GM19452 (cell line): ENCODE results near the gene C6orf136.
A peak's percentile ranks its signal among the peaks of the same experiment; 100 is the strongest.
"Not testable (repeated sequence)": the region's sequence is repeated elsewhere in the genome, so short reads cannot be mapped to it uniquely, and the experiment has no call there.

Experiments
- ATAC-seq: cut with Tn5 transposase; IDR thresholded peaks from one replicate; pipeline ENCODE4 v1.9.1; 2021; ENCODE audit not compliant: unreplicated experiment

Gene C6orf136

GRCh38 chr6:30646450-30647241, at the start of gene C6orf136:
TSS of gene C6orf136 (plus strand) at chr6:30647133. CDS start at chr6:30647232, 99 bp downstream.
- ATAC-seq = no peak

- not testable (repeated sequence) for ATAC-seq
Measured at GRCh38 chr6:30597315-30598144, 49.4 kb upstream of the C6orf136 start.

- no peak for ATAC-seq
Measured at GRCh38 chr6:30598912-30599624, 47.9 kb upstream of the C6orf136 start.

GRCh38 chr6:30599625-30600324, 47.2 kb upstream of the C6orf136 start:
- ATAC-seq = no peak

GRCh38 chr6:30600451-30600961, 46.4 kb upstream of the C6orf136 start:
- no peak for ATAC-seq

- ATAC-seq = no peak
Measured at GRCh38 chr6:30601436-30601814, 45.5 kb upstream of the C6orf136 start.

- no peak for ATAC-seq
Measured at GRCh38 chr6:30601815-30602641, 44.9 kb upstream of the C6orf136 start.

GRCh38 chr6:30603961-30604360, 43.0 kb upstream of the C6orf136 start:
- no peak for ATAC-seq

GRCh38 chr6:30610065-30610464, 36.9 kb upstream of the C6orf136 start:
- no peak for ATAC-seq

GRCh38 chr6:30611150-30611855, 35.6 kb upstream of the C6orf136 start:
- ATAC-seq = no peak

GRCh38 chr6:30611856-30612194, 35.1 kb upstream of the C6orf136 start:
- no peak for ATAC-seq

GRCh38 chr6:30612213-30612612, 34.7 kb upstream of the C6orf136 start:
- no peak for ATAC-seq

GRCh38 chr6:30612687-30613248, 34.2 kb upstream of the C6orf136 start:
- ATAC-seq = no peak

GRCh38 chr6:30613251-30614043, 33.5 kb upstream of the C6orf136 start:
- no peak for ATAC-seq

GRCh38 chr6:30614044-30614842, 32.7 kb upstream of the C6orf136 start:
- no peak for ATAC-seq

- ATAC-seq = peak; percentile 33
Measured at GRCh38 chr6:30614843-30615218, 32.1 kb upstream of the C6orf136 start.

- no peak for ATAC-seq
Measured at GRCh38 chr6:30615219-30615957, 31.5 kb upstream of the C6orf136 start.
